ENCODE results near the gene NFILZ. TPM values are rescaled to one million over a fixed set of nuclear protein-coding genes. Genes with fewer than 3 reads are reported as not detected.

The NFILZ gene, protein sequence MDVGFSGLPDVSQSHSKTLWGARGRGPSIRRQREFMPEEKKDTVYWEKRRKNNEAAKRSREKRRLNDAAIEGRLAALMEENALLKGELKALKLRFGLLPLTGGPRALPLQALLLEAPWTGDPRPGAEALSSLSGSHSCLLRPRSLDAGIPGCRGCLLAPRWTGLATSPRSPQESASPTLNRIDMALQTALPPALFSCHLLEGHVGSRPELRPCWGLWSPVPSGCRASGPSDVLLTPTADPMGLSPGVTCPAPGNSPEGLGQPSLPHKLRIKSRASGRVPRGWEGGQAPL
- total RNA-seq = not detected

DNA sequence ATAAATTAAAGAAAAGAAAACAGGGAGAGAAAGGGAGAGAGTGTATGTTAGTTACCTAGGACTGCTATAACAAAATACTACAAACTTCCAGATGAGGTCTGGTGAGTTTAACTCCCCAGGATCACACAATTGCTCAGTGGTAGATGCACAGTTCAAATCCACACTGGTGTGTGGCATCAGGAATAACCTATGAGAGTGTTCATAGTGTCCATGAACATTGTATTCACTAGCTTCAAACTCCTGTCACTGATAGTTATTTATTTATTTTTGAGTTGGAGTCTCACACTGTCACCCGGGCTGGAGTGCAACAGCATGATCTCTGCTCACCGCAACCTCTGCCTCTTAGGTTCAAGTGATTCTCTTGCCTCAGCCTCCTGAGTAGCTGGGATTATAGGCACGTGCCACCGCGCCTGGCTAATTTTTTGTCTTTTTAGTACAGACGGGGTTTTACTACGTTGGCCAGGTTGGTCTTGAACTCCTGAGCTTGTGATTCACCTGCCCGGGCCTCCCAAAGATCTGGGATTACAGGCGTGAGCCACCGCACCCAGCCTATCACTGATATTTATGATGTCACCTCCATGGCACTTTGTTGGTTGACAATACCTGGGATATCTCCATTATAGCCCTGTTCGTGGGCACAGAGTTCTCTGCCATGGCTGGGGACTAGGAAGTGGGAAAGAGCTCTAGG is at the start of gene NFILZ:
NFILZ (plus strand) TSS at position 638 of the 688 bp plus-strand sequence. CDS start 46,133 bp downstream, outside the sequence.
- Histone ChIP-seq H3K4me3 (no peak within 1 kb of the TSS), H3K9me3 (peaks cover 7 to 28% of the 10 kb centered on the region in 2 donors), H3K36me3 (no peaks in the 10 kb centered on the region), H3K27me3 (no peaks in the 10 kb centered on the region), H3K27ac (peak within 1 kb of the TSS in 1 of 2 donors; percentile 55), H3K4me1 (no peaks in the 10 kb centered on the region)
- no peak for DNase-seq (ENCODE audit: low spot score in 2 of 2)
- no peak for TF ChIP-seq POLR2AphosphoS5 (IDR thresholded peaks at IDR 0.05)
- intact Hi-C loops (cut with DNase I; ENCODE audit: low total_unique reads) = loop anchor here (10.0 kb wide), 1 partner anchor 525 kb away; no protein-coding TSS in a partner anchor

DNA sequence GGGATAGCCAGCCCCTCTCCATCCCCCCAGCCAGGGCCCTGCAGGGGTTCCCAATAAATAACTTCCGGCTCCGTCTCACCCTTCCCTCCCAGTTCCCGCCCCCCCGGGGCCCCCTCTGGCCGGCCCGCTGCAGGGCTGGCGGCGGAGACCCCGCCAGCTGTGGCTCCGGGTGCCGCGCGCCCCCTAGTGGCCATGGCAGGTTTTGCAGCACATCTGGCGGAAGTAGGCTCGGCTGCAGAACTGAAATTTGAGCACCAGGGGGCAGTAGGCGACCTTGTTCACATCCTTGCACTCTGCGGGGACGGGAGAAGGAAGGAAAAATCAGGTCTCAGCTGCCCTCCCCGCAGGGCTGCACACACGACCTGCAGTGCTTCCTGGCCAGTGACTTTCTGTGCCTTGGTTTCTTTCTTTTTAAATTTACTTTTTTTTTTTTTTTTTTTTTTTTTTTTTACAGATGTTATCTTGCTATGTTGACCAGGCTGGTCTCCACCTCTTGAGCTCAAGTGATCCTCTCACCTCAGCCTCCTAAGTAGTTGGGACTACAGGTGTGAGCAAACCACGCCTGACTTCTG is 49.6 kb upstream of the NFILZ start:
- peaks cover 0 to 12% of the 10 kb centered on the region in 2 donors for H3K27me3 ChIP-seq
- H3K4me3 ChIP-seq = no peak overlapping the region
- no peaks in the 10 kb centered on the region for H3K9me3 ChIP-seq
- no peaks in the 10 kb centered on the region for H3K4me1 ChIP-seq
- DNase-seq (ENCODE audit: low spot score in 2 of 2) = peak; percentile 62 to 72
- intact Hi-C loops (cut with DNase I; ENCODE audit: low total_unique reads) = no loop called here
- H3K36me3 ChIP-seq = peaks cover 7% of the 10 kb centered on the region
- H3K27ac ChIP-seq = no peak overlapping the region
- TF ChIP-seq, protein P1, sequence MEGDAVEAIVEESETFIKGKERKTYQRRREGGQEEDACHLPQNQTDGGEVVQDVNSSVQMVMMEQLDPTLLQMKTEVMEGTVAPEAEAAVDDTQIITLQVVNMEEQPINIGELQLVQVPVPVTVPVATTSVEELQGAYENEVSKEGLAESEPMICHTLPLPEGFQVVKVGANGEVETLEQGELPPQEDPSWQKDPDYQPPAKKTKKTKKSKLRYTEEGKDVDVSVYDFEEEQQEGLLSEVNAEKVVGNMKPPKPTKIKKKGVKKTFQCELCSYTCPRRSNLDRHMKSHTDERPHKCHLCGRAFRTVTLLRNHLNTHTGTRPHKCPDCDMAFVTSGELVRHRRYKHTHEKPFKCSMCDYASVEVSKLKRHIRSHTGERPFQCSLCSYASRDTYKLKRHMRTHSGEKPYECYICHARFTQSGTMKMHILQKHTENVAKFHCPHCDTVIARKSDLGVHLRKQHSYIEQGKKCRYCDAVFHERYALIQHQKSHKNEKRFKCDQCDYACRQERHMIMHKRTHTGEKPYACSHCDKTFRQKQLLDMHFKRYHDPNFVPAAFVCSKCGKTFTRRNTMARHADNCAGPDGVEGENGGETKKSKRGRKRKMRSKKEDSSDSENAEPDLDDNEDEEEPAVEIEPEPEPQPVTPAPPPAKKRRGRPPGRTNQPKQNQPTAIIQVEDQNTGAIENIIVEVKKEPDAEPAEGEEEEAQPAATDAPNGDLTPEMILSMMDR (IDR thresholded peaks at IDR 0.05) = peak; percentile 64 to 97 (median 94)
- TF ChIP-seq POLR2AphosphoS5 (IDR thresholded peaks at IDR 0.05) = no peak
- no peak for TF ChIP-seq POLR2A (IDR thresholded peaks at IDR 0.05)

DNA sequence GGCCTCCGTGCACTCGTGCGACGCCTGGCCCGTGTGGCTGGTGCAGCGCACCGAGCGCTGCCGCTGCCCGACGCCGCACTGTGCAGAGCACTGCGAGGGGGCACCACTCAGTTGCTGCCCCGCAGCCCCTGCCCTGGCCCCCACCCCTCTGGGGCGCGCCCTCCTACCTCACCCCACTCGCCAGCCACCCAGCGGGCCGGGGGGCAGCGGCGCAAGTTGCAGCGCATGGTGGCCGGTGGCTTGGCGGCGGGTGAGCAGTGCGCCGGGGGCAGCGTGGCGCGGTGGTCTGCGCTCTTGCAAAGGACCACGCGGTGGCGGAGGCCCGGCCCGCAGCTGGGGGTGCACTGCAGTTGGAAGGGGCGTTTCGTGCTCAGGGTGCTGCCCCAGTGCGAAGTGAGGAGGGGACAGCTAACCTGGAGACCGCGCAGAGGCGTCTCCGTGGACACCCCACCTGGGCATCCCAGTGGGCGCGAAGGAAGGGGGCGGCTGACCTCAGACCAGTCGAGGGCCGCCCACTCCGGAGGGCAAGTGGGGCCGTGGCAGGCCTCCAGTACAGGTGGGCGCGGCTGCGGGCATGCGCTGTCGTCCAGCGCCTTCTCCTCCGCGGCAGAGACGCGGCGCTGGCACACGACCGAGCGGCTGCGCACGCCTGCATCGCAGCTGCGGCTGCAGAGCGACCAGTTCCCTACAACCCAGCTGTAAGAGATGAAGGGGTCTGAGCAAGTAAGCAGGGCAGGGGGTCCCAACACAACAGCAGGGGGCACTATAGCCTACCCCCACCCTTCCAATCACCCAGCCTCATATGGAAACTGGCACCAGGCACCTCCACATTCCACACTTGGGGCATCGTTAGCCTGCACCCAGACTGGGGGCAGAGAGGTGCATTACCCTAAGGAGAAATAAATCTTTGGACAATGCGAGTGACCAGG is 45.2 kb upstream of the NFILZ start:
- Histone ChIP-seq H3K36me3 (peaks cover 7% of the 10 kb centered on the region), H3K4me1 (no peaks in the 10 kb centered on the region), H3K4me3 (no peak overlapping the region), H3K9me3 (no peaks in the 10 kb centered on the region), H3K27me3 (peaks cover 0 to 4% of the 10 kb centered on the region in 2 donors), H3K27ac (no peak overlapping the region)
- DNase-seq (ENCODE audit: low spot score in 2 of 2) = no peak
- intact Hi-C loops (cut with DNase I; ENCODE audit: low total_unique reads) = no loop called here
- TF ChIP-seq, protein P1 (IDR thresholded peaks at IDR 0.05) = no peak
- TF ChIP-seq POLR2A (IDR thresholded peaks at IDR 0.05) (no peak), POLR2AphosphoS5 (IDR thresholded peaks at IDR 0.05) (no peak)

GRCh38 chr19:8585894-8586750 is 44.3 kb upstream of the NFILZ start:
- TF ChIP-seq POLR2AphosphoS5 (IDR thresholded peaks at IDR 0.05) = no peak
- TF ChIP-seq, protein P1 (IDR thresholded peaks at IDR 0.05) = no peak
- TF ChIP-seq POLR2A (IDR thresholded peaks at IDR 0.05) = no peak

More at GRCh38 chr19:8585894-8586750, 44.3 kb upstream of the NFILZ start:
- no peaks in the 10 kb centered on the region for H3K27me3 ChIP-seq
- H3K4me3 ChIP-seq = no peak overlapping the region
- H3K4me1 ChIP-seq = no peaks in the 10 kb centered on the region
- H3K36me3 ChIP-seq = peaks cover 7% of the 10 kb centered on the region
- DNase-seq (ENCODE audit: low spot score in 2 of 2) = no peak
- intact Hi-C loops (cut with DNase I; ENCODE audit: low total_unique reads) = no loop called here
- no peak overlapping the region for H3K27ac ChIP-seq
- no peaks in the 10 kb centered on the region for H3K9me3 ChIP-seq
